ENCODE measurements around the gene SOBP. TPM values are rescaled to one million over a fixed set of nuclear protein-coding genes. Genes with fewer than 3 reads are reported as not detected.

Gene SOBP
- total and polyA plus RNA-seq, 10 donors: 0.87 to 7.8 (median 4.9) TPM

DNA sequence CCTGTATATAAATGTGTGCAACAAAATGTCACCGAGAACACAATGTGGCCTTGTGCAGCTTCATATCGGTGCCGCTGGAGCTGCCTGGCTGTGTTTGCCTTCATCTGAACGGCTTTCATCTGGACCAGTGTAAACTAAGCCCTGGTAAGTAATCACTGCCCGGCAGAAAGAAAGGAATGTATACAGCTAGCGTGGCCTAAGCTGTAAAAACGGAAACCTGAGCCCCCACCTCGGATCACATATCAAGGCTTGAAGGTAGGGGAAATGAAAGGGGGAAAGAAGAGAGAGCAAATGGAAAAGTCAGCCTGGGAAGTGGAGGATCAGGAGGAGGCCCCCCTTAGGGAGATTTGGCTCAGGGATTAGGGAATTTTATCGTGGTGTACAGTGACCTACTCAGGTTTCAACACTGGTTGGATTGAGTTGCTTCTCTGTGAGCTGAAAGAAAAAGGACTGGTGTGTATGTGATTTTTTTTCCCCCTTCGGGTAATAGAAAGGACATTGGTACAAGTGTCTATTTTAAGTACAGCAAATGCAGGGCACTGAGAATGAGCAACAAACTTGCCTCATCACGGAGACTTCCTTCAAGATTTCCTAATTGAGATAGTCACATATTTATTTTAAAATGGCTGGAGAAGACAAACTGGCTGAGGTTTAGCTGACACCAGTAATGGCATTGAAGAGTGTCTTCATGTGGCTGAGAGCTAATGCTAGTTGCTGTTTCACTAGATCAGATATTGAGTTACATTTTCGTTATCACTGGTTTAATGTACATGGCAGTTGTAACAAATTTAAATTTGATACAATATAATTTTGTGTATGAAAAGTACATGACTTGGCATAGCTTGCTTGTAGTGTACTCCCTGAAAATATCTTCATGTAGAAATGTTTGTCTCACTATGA, 3.5 kb downstream of the SOBP start:
- WGBS, 5 donors: 50 to 60% (median 55%) methylated on average over 12 of the region's 12 CpGs
- H3K27me3 ChIP-seq (replicated peaks in 1 of 7): peaks cover 0 to 54% (median 31%) of the 10 kb centered on the region in 7 donors
- intact Hi-C loops (cut with DNase I; ENCODE audit: low total_unique reads): no loop called here

DNA sequence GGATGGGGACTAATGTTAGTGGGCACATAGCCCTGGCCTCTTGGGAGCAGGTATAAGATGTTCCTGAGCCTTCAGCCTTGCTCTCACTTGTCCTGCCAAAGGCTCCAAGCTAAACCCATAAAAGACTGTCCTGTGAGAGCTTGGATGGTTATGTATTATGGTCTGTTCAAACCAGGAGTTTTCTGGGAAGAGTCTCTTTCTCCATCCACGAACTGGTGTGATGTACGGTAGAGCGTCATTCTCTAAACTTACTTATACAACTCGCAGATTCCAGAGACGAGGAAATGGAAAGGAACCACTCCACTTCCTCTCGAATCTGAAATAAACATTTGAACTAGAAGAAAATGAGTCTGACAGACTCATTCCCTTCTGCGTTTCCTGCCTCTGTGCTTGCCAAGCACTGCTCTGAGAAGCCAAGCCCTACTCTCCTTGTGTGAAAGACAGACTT, 5.3 kb downstream of the SOBP start:
- H3K36me3 ChIP-seq: no peaks in the 10 kb centered on the region
- peak overlapping the region in 4 of 8 donors; percentile 34 to 56 (median 47) for H3K27ac ChIP-seq
- no peaks in the 10 kb centered on the region for H3K9me3 ChIP-seq
- no peak for TF ChIP-seq POLR2AphosphoS5 (IDR thresholded peaks at IDR 0.05)
- intact Hi-C loops (cut with DNase I; ENCODE audit: low total_unique reads): no loop called here
- no peak overlapping the region for H3K4me3 ChIP-seq
- H3K27me3 ChIP-seq (replicated peaks in 1 of 7): peaks cover 0 to 37% (median 21%) of the 10 kb centered on the region in 7 donors
- WGBS, 5 donors: 7 to 24% (median 9%) methylated on average over 7 of the region's 7 CpGs
- H3K4me1 ChIP-seq: peaks cover 0 to 57% (median 26%) of the 10 kb centered on the region in 6 donors
- no peak for DNase-seq

More for the DNA sequence above, 3.5 kb downstream of the SOBP start:
- no peaks in the 10 kb centered on the region for H3K36me3 ChIP-seq
- H3K27ac ChIP-seq: peak overlapping the region in 5 of 8 donors; percentile 0 to 55 (median 33)
- DNase-seq: no peak
- H3K4me1 ChIP-seq: peaks cover 11 to 71% (median 39%) of the 10 kb centered on the region in 6 donors
- TF ChIP-seq, protein P1, sequence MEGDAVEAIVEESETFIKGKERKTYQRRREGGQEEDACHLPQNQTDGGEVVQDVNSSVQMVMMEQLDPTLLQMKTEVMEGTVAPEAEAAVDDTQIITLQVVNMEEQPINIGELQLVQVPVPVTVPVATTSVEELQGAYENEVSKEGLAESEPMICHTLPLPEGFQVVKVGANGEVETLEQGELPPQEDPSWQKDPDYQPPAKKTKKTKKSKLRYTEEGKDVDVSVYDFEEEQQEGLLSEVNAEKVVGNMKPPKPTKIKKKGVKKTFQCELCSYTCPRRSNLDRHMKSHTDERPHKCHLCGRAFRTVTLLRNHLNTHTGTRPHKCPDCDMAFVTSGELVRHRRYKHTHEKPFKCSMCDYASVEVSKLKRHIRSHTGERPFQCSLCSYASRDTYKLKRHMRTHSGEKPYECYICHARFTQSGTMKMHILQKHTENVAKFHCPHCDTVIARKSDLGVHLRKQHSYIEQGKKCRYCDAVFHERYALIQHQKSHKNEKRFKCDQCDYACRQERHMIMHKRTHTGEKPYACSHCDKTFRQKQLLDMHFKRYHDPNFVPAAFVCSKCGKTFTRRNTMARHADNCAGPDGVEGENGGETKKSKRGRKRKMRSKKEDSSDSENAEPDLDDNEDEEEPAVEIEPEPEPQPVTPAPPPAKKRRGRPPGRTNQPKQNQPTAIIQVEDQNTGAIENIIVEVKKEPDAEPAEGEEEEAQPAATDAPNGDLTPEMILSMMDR (IDR thresholded peaks at IDR 0.05 in 8 of 11, conservative IDR thresholded peaks at IDR 0.05 in 3 of 11): no peak
- no peak for TF ChIP-seq POLR2A (IDR thresholded peaks at IDR 0.05)
- no peak for TF ChIP-seq POLR2AphosphoS5 (IDR thresholded peaks at IDR 0.05)
- no peaks in the 10 kb centered on the region for H3K9me3 ChIP-seq
- H3K4me3 ChIP-seq: peak overlapping the region in 2 of 8 donors; percentile 15 to 68

DNA sequence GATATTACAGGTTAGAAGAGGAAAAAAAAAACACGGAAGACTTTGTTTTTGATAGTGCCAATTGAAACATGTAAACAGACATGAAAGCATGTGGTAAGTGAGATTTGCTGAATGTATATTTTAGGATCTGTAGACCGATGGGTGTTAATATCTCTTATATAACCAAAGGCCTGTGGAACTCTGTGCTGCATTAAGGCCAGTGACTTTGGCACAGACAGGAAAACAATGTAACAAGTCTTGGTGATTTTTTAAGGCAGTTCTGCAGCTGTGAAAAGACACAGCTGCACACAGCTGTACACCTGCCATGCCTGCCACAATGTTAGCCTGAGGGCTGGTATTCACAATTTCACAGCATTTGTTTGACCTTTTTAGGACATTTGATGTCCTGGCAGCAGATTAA, 6.1 kb downstream of the SOBP start:
- H3K9me3 ChIP-seq: no peaks in the 10 kb centered on the region
- H3K27me3 ChIP-seq (replicated peaks in 1 of 7): peaks cover 0 to 29% (median 17%) of the 10 kb centered on the region in 7 donors
- H3K4me3 ChIP-seq: no peak overlapping the region
- intact Hi-C loops (cut with DNase I; ENCODE audit: low total_unique reads): no loop called here
- H3K4me1 ChIP-seq: peaks cover 0 to 49% (median 19%) of the 10 kb centered on the region in 6 donors
- WGBS, 5 donors: 71 to 84% (median 79%) methylated on average over 2 of the region's 2 CpGs
- TF ChIP-seq, protein P1 (IDR thresholded peaks at IDR 0.05 in 8 of 11, conservative IDR thresholded peaks at IDR 0.05 in 3 of 11): no peak
- TF ChIP-seq POLR2A (IDR thresholded peaks at IDR 0.05): no peak
- TF ChIP-seq POLR2AphosphoS5 (IDR thresholded peaks at IDR 0.05): no peak
- no peak for DNase-seq
- H3K36me3 ChIP-seq: no peaks in the 10 kb centered on the region
- H3K27ac ChIP-seq: peak overlapping the region in 3 of 8 donors; percentile 34 to 56 (median 55)

DNA sequence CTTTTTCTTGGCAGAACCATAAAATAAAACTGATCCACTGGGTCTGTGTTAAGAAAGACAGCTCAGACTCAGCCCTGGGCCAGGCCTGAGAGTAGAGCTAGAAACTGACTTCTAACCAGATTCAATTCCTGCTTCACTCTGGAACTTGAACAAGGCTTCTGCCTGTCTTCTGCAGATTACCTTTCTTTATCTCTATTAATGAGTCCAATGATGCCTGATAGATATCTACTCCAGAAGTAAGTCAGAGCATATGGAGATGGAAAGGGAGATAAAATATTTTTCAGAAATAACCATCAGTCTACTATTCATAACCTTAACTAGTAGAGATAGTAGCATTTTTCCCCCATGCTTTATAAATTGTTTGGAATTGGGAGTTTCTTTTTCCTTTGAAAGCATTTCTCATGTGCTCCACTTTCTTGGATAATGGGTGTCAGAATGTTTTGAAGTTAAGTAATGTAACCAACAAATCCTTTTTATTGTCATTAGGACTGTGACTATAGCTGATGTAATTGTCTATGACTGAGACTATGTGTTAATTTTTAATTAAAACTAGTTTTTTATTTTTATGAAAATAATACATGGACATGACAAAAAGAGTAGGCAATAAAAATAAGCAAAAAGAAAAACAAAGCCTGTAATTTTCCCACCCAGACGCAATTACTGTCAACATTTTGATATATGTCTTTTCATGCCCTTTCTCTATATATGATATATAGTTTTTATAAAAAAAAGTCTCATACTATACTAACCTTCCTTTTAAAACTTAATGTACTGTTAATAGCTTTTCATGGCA, 7.2 kb downstream of the SOBP start:
- intact Hi-C loops (cut with DNase I; ENCODE audit: low total_unique reads): no loop called here
- 91 to 100% (median 94%) methylated on average over 1 of the region's 1 CpG for WGBS, 5 donors
- peaks cover 0 to 38% (median 9%) of the 10 kb centered on the region in 6 donors for H3K4me1 ChIP-seq

More for the DNA sequence above, 7.2 kb downstream of the SOBP start:
- no peak overlapping the region for H3K27ac ChIP-seq
- TF ChIP-seq POLR2A (IDR thresholded peaks at IDR 0.05): no peak
- TF ChIP-seq POLR2AphosphoS5 (IDR thresholded peaks at IDR 0.05): no peak
- TF ChIP-seq, protein P1 (IDR thresholded peaks at IDR 0.05 in 8 of 11, conservative IDR thresholded peaks at IDR 0.05 in 3 of 11): no peak
- no peaks in the 10 kb centered on the region for H3K36me3 ChIP-seq
- no peak overlapping the region for H3K4me3 ChIP-seq
- no peak for DNase-seq
- peaks cover 0 to 18% (median 5%) of the 10 kb centered on the region in 7 donors for H3K27me3 ChIP-seq (replicated peaks in 1 of 7)
- H3K9me3 ChIP-seq: no peaks in the 10 kb centered on the region
